Suprapubic skin (tissue), 4 donors: ENCODE results near the gene MAGOH.

Source experiments
- CTCF ChIP-seq, 2 donors: fragments of 200-600 bp in 1 of 2; fragments of 450-650 bp in 1 of 2; sonication (generic) in 1 of 2; IDR thresholded peaks; one replicate each; pipeline ENCODE4 v1.5.1; 2016 to 2019; ENCODE audit warnings: antibody characterized with exemption in 2 of 2, mild to moderate bottlenecking in 1 of 2, moderate library complexity in 1 of 2
- EP300 ChIP-seq: sonication (generic); formaldehyde crosslinking; IDR thresholded peaks from one replicate; pipeline ENCODE4 v1.6.1; 2017; ENCODE audit warnings: antibody characterized with exemption
- POLR2A ChIP-seq, 2 donors: fragments of 450-650 bp; IDR thresholded peaks; one replicate each; pipeline ENCODE4 v1.6.1; 2017; ENCODE audit warnings: antibody characterized with exemption in 2 of 2, mild to moderate bottlenecking in 2 of 2, moderate library complexity in 2 of 2
- POLR2AphosphoS5 ChIP-seq, 3 donors: sonication (generic); formaldehyde crosslinking; IDR thresholded peaks; one replicate each; pipeline ENCODE4 v1.6.1; 2017; ENCODE audit warnings: antibody characterized with exemption in 3 of 3

GRCh38 chr1:53262000-53262399 is 23.7 kb upstream of the MAGOH start:
- no peak for TF ChIP-seq POLR2A (IDR thresholded peaks at IDR 0.05)
- TF ChIP-seq POLR2AphosphoS5 (IDR thresholded peaks at IDR 0.05) = no peak
- TF ChIP-seq CTCF (IDR thresholded peaks at IDR 0.05) = no peak
- no peak for TF ChIP-seq EP300
